GM12878 (cell line): ENCODE measurements around the gene WDR86. TPM values are rescaled to one million over a fixed set of nuclear protein-coding genes. Genes with fewer than 3 reads are reported as not detected.

Source experiments
- ATAC-seq: fragments of 200-7000 bp; cut with Tn5 transposase; 3 replicates; pipeline ENCODE4 v1.9.1; 2020; ENCODE audit warnings: mild to moderate bottlenecking, moderate library complexity
- BruUV-seq: library from RNA; stranded (reverse); fragments of 400-500 nt; replicated peaks from 2 replicates; lab custom pipeline; 2021; lab: Mats Ljungman, UMichigan
- CTCF ChIA-PET: fragments of 300-600 bp; sonication (Branson Sonifier 250); formaldehyde crosslinking; extraction: SDS; loops from one replicate; lab custom pipeline; 2021; ENCODE audit warnings: inconsistent platforms; lab: Yijun Ruan, JAX
- POLR2A ChIA-PET: fragments of 350-600 bp; formaldehyde crosslinking; extraction: SDS; loops from one replicate; lab custom pipeline; 2021; ENCODE audit warnings: inconsistent platforms; lab: Charles Lee
- RAD21 ChIA-PET: fragments of 300-600 bp; sonication (Branson Sonifier 250); formaldehyde crosslinking; loops from one replicate; lab custom pipeline; 2023; ENCODE audit warnings: antibody characterized with exemption; ENCODE audit not compliant: unreplicated experiment; lab: Charles Lee
- SMC1A ChIA-PET: fragments of 300-600 bp; sonication (Branson Sonifier 250); formaldehyde crosslinking; loops from one replicate; lab custom pipeline; 2023; ENCODE audit not compliant: unreplicated experiment, uncharacterized antibody; lab: Charles Lee
- DNase-seq: peaks from one replicate; pipeline ENCODE4 v3.0.0-alpha.2; 2011; ENCODE audit warnings: low read depth, low spot score
- FAIRE-seq: peaks from 3 replicates; lab custom pipeline; 2011; peaks lifted over from hg19 to GRCh38; lab: Jason Lieb, UNC
- H2AFZ ChIP-seq: 2 replicates; pipeline ENCODE4 v1.6.0; 2011; ENCODE audit warnings: low read depth, low read length, control low read depth; ENCODE audit not compliant: control insufficient read depth
- H3K27ac ChIP-seq: 2 replicates; pipeline ENCODE4 v1.5.1; 2011; ENCODE audit warnings: control low read depth; ENCODE audit not compliant: control insufficient read depth, insufficient read depth
- H3K27me3 ChIP-seq, 2 experiments: replicated peaks in 1 of 2; 2 replicates each; pipeline versions ENCODE4 v1.6.0 to v1.6.1; 2011; ENCODE audit warnings: low read length in 1 of 2; ENCODE audit not compliant: control insufficient read depth in 2 of 2, insufficient read depth in 2 of 2
- H3K36me3 ChIP-seq, 2 experiments: 2 replicates each; pipeline ENCODE4 v1.5.1; 2011; ENCODE audit warnings: low read length in 1 of 2; ENCODE audit not compliant: control insufficient read depth in 2 of 2, insufficient read depth in 2 of 2
- H3K4me1 ChIP-seq: 2 replicates; pipeline ENCODE4 v1.6.1; 2011; ENCODE audit warnings: mild to moderate bottlenecking, low read length, moderate library complexity, mixed read lengths; ENCODE audit not compliant: control insufficient read depth, insufficient read depth
- H3K4me2 ChIP-seq: 2 replicates; pipeline ENCODE4 v1.6.0; 2011; ENCODE audit warnings: control low read depth; ENCODE audit not compliant: control insufficient read depth, insufficient read depth
- H3K4me3 ChIP-seq: fragments of 200-600 bp; sonication (generic); 2 replicates; pipeline ENCODE4 v1.5.1; 2016
- H3K79me2 ChIP-seq: 2 replicates; pipeline ENCODE4 v1.6.0; 2011; ENCODE audit warnings: low read length; ENCODE audit not compliant: control insufficient read depth, insufficient read depth
- H3K9ac ChIP-seq: 2 replicates; pipeline ENCODE4 v1.8.0; 2011; ENCODE audit warnings: low read length, control low read depth, mixed read lengths; ENCODE audit not compliant: control insufficient read depth, insufficient read depth
- H3K9me3 ChIP-seq: replicated peaks from 3 replicates; pipeline ENCODE4 v1.5.1; 2011; ENCODE audit warnings: mild to moderate bottlenecking, low read length; ENCODE audit not compliant: control insufficient read depth, insufficient read depth
- H4K20me1 ChIP-seq: 2 replicates; pipeline ENCODE4 v1.6.0; 2011; ENCODE audit not compliant: control insufficient read depth, insufficient read depth
- FOXM1 ChIP-seq: IDR thresholded peaks from 2 replicates; pipeline ENCODE4 v1.6.1; 2012; ENCODE audit warnings: low read depth, mild to moderate bottlenecking, inconsistent platforms, low read length, moderate library complexity
- JUNB ChIP-seq: IDR thresholded peaks from 2 replicates; pipeline ENCODE4 v1.6.1; 2016; ENCODE audit warnings: antibody characterized with exemption, mild to moderate bottlenecking
- MEF2A ChIP-seq: IDR thresholded peaks from 2 replicates; pipeline ENCODE4 v1.6.1; 2011; ENCODE audit warnings: low read depth, mild to moderate bottlenecking, low read length, moderate library complexity; ENCODE audit not compliant: insufficient read depth
- WGBS: methylation state at CpG from one replicate; pipeline ENCODE4 v1.1.6; 2016; ENCODE audit warnings: low lambda C conversion rate; ENCODE audit not compliant: insufficient replicate concordance, insufficient coverage; ENCODE audit errors: missing lambda C conversion rate; 5-methylcytosine and 5-hydroxymethylcytosine counted together
- in situ Hi-C: fragments of 300-500 bp; cut with MboI; formaldehyde crosslinking; loops from 9 replicates; pipeline ENCODE4 v1.14.3; 2018; ENCODE audit warnings: mixed read lengths
- intact Hi-C: fragments of 100-400 bp; cut with micrococcal nuclease; formaldehyde crosslinking; loops from one replicate; pipeline ENCODE4 v1.14.2; 2022; ENCODE audit not compliant: unreplicated experiment
- polyA plus RNA-seq, 11 experiments: library from polyadenylated mRNA; depleted of rRNA in 4 of 11; unstranded in 6 of 11; stranded (reverse) in 5 of 11; fragments of >200 nt; fragmentation: Nextera tagmentation in 4 of 11; fragmentation: Illumina TruSeq in 1 of 11; extraction: Ambion mirVana in 4 of 11; extraction: Trizol in 1 of 11; gene quantifications; 1 replicate in 1 of 11; 2 replicates in 10 of 11; pipeline versions ENCODE4 v1.2.1 to v1.2.3, GENCODE V29; 2011 to 2016; ENCODE audit warnings: inconsistent platforms in 2 of 11, missing spikeins in 2 of 11, low read depth in 1 of 11
- total RNA-seq, 4 experiments: library from RNA; depleted of rRNA in 3 of 4; stranded (reverse); fragments of >200 nt in 3 of 4; fragmentation: Illumina TruSeq in 1 of 4; extraction: Trizol in 1 of 4; gene quantifications; 2 replicates each; pipeline versions ENCODE4 v1.2.1 to v1.2.3, GENCODE V29; 2013 to 2021
- TF ChIP-seq, protein P1 (sequence below): fragments of 450-650 bp; IDR thresholded peaks from 2 replicates; pipeline ENCODE4 v1.6.1; 2014; ENCODE audit warnings: mild to moderate bottlenecking
- TF ChIP-seq, protein P2 (sequence below): fragments of 450-650 bp; IDR thresholded peaks from 2 replicates; pipeline ENCODE4 v1.6.1; 2016; ENCODE audit warnings: mild to moderate bottlenecking

Gene WDR86
- total and polyA plus RNA-seq, 10 of the 15 experiments (the other 5 are each of a cell fraction or from before 2014, with no cell fraction given), result 0.05 to 0.19 (median 0.15) TPM; not detected in 7

DNA sequence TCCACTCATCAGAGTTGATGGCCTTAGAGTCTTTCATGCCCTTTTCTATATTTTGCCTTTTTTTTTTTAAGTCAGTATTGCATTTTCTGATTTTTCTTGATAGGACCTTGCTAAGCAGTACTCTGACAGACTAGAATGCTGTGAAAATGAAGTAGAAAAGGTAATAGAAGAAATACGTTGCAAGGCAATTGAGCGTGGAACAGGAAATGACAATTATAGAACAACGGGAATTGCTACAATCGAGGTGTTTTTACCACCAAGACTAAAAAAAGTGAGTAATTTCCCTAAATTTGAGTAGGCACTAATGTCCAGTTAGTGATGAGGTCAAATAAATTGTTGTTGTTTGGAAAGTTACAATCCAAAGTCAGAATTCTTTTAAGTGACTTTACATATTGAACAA lies 60.9 kb downstream of the WDR86 start:
- Histone ChIP-seq H3K27ac (peak overlapping the region; percentile 94), H3K27me3 (no peaks in the 10 kb centered on the region), H3K4me1 (peaks cover 37% of the 10 kb centered on the region), H3K4me3 (peak overlapping the region; percentile 57; the same call in 1 of the 2 replicates), H4K20me1 (no peaks in the 10 kb centered on the region), H2AFZ (no peak overlapping the region), H3K4me2 (peak overlapping the region; percentile 97), H3K9ac (peak overlapping the region; percentile 54), H3K79me2 (peaks cover 26% of the 10 kb centered on the region), H3K9me3 (no peaks in the 10 kb centered on the region; the same call in 2 of the 3 replicates), H3K36me3 (peaks cover 6 to 27% of the 10 kb centered on the region in 2 experiments)
- WGBS, result 0% methylated on average over 4 of the region's 4 CpGs
- in situ Hi-C loops (no loop called here), intact Hi-C loops (no loop called here)
- CTCF ChIA-PET, result interaction anchor here (2.9 to 11.9 kb wide), 4 partner anchors 7 to 122 kb away, joined by 6 to 252 read pairs (median 47); partner anchors contain the start of genes ABCF2 and NUB1
- no peak for ATAC-seq
- peak; percentile 30; the same call in 1 of the 2 replicates for TF ChIP-seq FOXM1
- 0 out of 2 replicates have a peak, but pooled peaks have one; percentile 16 for TF ChIP-seq JUNB
- TF ChIP-seq, protein P1, sequence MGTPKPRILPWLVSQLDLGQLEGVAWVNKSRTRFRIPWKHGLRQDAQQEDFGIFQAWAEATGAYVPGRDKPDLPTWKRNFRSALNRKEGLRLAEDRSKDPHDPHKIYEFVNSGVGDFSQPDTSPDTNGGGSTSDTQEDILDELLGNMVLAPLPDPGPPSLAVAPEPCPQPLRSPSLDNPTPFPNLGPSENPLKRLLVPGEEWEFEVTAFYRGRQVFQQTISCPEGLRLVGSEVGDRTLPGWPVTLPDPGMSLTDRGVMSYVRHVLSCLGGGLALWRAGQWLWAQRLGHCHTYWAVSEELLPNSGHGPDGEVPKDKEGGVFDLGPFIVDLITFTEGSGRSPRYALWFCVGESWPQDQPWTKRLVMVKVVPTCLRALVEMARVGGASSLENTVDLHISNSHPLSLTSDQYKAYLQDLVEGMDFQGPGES, result no peak
- peak; percentile 32; the same call in 1 of the 2 replicates for TF ChIP-seq MEF2A
- TF ChIP-seq, protein P2, sequence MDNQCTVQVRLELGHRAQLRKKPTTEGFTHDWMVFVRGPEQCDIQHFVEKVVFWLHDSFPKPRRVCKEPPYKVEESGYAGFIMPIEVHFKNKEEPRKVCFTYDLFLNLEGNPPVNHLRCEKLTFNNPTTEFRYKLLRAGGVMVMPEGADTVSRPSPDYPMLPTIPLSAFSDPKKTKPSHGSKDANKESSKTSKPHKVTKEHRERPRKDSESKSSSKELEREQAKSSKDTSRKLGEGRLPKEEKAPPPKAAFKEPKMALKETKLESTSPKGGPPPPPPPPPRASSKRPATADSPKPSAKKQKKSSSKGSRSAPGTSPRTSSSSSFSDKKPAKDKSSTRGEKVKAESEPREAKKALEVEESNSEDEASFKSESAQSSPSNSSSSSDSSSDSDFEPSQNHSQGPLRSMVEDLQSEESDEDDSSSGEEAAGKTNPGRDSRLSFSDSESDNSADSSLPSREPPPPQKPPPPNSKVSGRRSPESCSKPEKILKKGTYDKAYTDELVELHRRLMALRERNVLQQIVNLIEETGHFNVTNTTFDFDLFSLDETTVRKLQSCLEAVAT, result 0 out of 2 replicates have a peak, but pooled peaks have one; percentile 6
- BruUV-seq, result no TSS peak
- SMC1A ChIA-PET, result interaction anchor here (0.8 to 7.6 kb wide), 6 partner anchors 7 to 285 kb away, joined by 3 to 152 read pairs (median 4); partner anchors contain the start of gene NUB1
- POLR2A ChIA-PET, result no interaction called here
- no peak for DNase-seq
- FAIRE-seq, result no peak
- RAD21 ChIA-PET, result interaction anchor here (5.2 kb wide), 1 partner anchor 33 kb away, joined by 104 read pairs; no protein-coding TSS in a partner anchor
